Measurements from ENCODE around the gene CALU.

GRCh38 chr7:128742206-128742605, 3.0 kb downstream of the CALU start:
- TF ChIP-seq EP300 (IDR thresholded peaks at IDR 0.05) = no peak
- TF ChIP-seq CTCF (IDR thresholded peaks at IDR 0.05) = no peak
